Tibial artery (tissue), 4 donors: Measurements from ENCODE around the gene ZFAND5.

Experiments
- DNase-seq, 2 donors: peaks; one replicate each; pipeline ENCODE4 v3.0.0-alpha.2; 2019
- H3K27ac ChIP-seq, 2 donors: fragments of 200-600 bp; sonication (generic) in 1 of 2; 1 replicate in 1 of 2; 2 replicates in 1 of 2; pipeline ENCODE4 v1.5.1; 2018 to 2019; ENCODE audit warnings: mild to moderate bottlenecking in 1 of 2
- H3K27me3 ChIP-seq, 2 donors: fragments of 200-600 bp; sonication (generic) in 1 of 2; one replicate each; pipeline versions ENCODE4 v1.5.1 to v1.6.0; 2016 to 2019
- H3K36me3 ChIP-seq, 3 donors: fragments of 200-600 bp; sonication (generic) in 2 of 3; one replicate each; pipeline ENCODE4 v1.5.1; 2016 to 2019; ENCODE audit warnings: mild to moderate bottlenecking in 2 of 3
- H3K4me1 ChIP-seq, 4 donors: fragments of 200-600 bp; sonication (generic) in 2 of 4; 1 replicate in 3 of 4; 2 replicates in 1 of 4; pipeline ENCODE4 v1.5.1; 2016 to 2019
- H3K4me3 ChIP-seq, 2 donors: fragments of 200-600 bp; sonication (generic) in 1 of 2; 1 replicate in 1 of 2; 2 replicates in 1 of 2; pipeline ENCODE4 v1.5.1; 2018 to 2019; ENCODE audit warnings: mild to moderate bottlenecking in 2 of 2
- H3K9me3 ChIP-seq, 3 donors: fragments of 200-600 bp; sonication (generic) in 1 of 3; one replicate each; pipeline ENCODE4 v1.5.1; 2016 to 2019
- intact Hi-C: fragments of 100-400 bp; cut with DNase I; formaldehyde crosslinking; loops from one replicate; pipeline ENCODE4 v1.15.0; 2023; ENCODE audit warnings: low total_unique reads
- TF ChIP-seq, protein P1 (sequence below), 2 experiments: fragments of 200-600 bp in 1 of 2; fragments of 450-650 bp in 1 of 2; IDR thresholded peaks; one replicate each; pipeline ENCODE4 v1.5.1; 2017 to 2019; ENCODE audit warnings: antibody characterized with exemption in 2 of 2, mild to moderate bottlenecking in 1 of 2, moderate library complexity in 1 of 2

Gene ZFAND5

DNA sequence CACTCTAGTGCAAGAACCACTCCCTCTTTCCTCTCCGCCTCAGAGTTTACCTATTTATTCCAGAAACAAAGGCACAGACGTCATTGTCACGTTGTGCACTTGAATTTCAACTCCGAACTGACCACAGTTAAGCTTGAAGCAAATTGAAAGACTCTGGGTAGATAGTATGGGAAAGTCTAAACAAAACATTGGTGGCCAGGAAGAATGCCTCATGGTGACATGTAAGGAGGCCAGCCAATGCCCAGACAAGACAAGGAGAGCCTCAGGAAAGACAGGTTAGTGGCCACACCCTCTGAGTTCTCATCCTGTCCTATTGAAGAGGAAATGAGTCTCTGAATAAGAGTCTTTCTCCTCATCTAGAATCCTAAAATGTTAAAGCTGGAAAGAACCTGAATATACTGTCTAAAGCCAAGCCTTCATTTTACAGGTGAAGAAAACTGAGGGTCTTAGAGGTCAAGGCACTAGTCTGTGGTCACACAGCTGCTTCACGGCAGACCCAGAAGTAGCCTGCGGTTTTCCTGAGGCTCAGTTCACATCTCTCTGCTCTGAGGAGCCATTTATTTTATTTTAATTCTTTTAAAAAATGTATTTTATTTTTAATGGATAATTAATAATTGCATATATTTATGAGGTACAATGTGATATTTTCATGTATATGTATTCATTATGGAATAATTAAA, 30.2 kb downstream of the ZFAND5 start:
- no peak overlapping the region for H3K4me3 ChIP-seq
- no peak overlapping the region for H3K27ac ChIP-seq
- TF ChIP-seq, protein P1, sequence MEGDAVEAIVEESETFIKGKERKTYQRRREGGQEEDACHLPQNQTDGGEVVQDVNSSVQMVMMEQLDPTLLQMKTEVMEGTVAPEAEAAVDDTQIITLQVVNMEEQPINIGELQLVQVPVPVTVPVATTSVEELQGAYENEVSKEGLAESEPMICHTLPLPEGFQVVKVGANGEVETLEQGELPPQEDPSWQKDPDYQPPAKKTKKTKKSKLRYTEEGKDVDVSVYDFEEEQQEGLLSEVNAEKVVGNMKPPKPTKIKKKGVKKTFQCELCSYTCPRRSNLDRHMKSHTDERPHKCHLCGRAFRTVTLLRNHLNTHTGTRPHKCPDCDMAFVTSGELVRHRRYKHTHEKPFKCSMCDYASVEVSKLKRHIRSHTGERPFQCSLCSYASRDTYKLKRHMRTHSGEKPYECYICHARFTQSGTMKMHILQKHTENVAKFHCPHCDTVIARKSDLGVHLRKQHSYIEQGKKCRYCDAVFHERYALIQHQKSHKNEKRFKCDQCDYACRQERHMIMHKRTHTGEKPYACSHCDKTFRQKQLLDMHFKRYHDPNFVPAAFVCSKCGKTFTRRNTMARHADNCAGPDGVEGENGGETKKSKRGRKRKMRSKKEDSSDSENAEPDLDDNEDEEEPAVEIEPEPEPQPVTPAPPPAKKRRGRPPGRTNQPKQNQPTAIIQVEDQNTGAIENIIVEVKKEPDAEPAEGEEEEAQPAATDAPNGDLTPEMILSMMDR (IDR thresholded peaks at IDR 0.05) = no peak
- no peaks in the 10 kb centered on the region for H3K9me3 ChIP-seq
- no peak for DNase-seq
- H3K27me3 ChIP-seq = no peaks in the 10 kb centered on the region
- intact Hi-C loops = no loop called here
- H3K36me3 ChIP-seq = no peaks in the 10 kb centered on the region
- no peaks in the 10 kb centered on the region for H3K4me1 ChIP-seq

DNA sequence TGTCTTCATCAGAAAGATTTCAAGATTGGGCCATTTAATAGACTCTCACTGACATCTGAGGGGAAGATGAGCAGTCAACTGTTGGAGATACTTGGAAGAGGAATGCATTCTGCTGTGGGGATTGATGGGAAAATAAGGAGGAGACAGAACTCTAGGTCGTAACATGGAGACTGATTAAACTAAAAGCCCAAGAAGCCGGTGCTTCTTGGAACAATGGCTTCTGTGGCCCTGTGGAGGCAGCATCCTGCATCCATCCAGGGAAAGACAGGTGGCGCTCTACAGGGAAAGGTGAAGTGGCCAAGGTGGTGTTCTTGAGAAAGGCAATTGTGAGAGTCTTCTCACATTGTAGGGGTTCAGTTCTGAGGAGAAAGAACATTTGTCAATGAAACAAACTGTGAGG, 31.3 kb downstream of the ZFAND5 start:
- no peaks in the 10 kb centered on the region for H3K27me3 ChIP-seq
- no peaks in the 10 kb centered on the region for H3K36me3 ChIP-seq
- no peak overlapping the region for H3K27ac ChIP-seq
- intact Hi-C loops = no loop called here
- no peak overlapping the region for H3K4me3 ChIP-seq
- TF ChIP-seq, protein P1 (IDR thresholded peaks at IDR 0.05) = no peak
- no peak for DNase-seq
- no peaks in the 10 kb centered on the region for H3K9me3 ChIP-seq
- H3K4me1 ChIP-seq = no peaks in the 10 kb centered on the region

DNA sequence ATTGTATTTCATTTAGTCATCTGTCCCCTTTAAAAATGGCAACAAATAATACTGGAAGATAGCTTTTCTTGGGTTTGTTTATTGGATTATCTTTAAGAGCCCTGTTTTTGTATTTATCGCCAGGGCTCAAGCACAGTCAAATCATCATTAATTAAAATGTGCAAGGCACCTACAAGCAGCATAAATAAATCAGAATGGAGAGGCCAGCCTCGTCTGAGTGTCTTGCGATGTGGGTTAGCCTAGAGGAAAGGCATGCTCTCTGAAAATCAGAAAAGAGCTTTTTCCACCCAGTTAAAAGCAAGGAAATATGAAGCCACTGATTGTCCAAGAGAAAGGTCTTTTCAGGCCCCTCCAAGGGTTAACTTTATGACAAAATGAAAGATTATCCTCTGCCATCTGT, 31.8 kb downstream of the ZFAND5 start:
- no peak overlapping the region for H3K4me3 ChIP-seq
- H3K4me1 ChIP-seq = no peaks in the 10 kb centered on the region
- no peaks in the 10 kb centered on the region for H3K36me3 ChIP-seq
- H3K27me3 ChIP-seq = no peaks in the 10 kb centered on the region
- TF ChIP-seq, protein P1 (IDR thresholded peaks at IDR 0.05) = no peak
- intact Hi-C loops = no loop called here
- no peak for DNase-seq
- H3K27ac ChIP-seq = no peak overlapping the region
- H3K9me3 ChIP-seq = no peaks in the 10 kb centered on the region

GRCh38 chr9:72332351-72332750, 32.7 kb downstream of the ZFAND5 start:
- H3K4me1 ChIP-seq = no peaks in the 10 kb centered on the region
- no peak for DNase-seq
- intact Hi-C loops = no loop called here
- H3K27me3 ChIP-seq = no peaks in the 10 kb centered on the region
- no peaks in the 10 kb centered on the region for H3K36me3 ChIP-seq
- no peak overlapping the region for H3K4me3 ChIP-seq
- no peak overlapping the region for H3K27ac ChIP-seq
- TF ChIP-seq, protein P1 (IDR thresholded peaks at IDR 0.05) = no peak
- H3K9me3 ChIP-seq = no peaks in the 10 kb centered on the region

GRCh38 chr9:72327631-72328030, 37.4 kb downstream of the ZFAND5 start:
- no peaks in the 10 kb centered on the region for H3K27me3 ChIP-seq
- intact Hi-C loops = no loop called here
- H3K9me3 ChIP-seq = no peaks in the 10 kb centered on the region
- H3K4me3 ChIP-seq = no peak overlapping the region
- no peaks in the 10 kb centered on the region for H3K4me1 ChIP-seq
- TF ChIP-seq, protein P1 (IDR thresholded peaks at IDR 0.05) = no peak
- H3K36me3 ChIP-seq = no peaks in the 10 kb centered on the region
- no peak for DNase-seq
- no peak overlapping the region for H3K27ac ChIP-seq

GRCh38 chr9:72326641-72327040, 38.4 kb downstream of the ZFAND5 start:
- H3K4me1 ChIP-seq = no peaks in the 10 kb centered on the region
- intact Hi-C loops = no loop called here

More at GRCh38 chr9:72326641-72327040, 38.4 kb downstream of the ZFAND5 start:
- no peak for DNase-seq
- TF ChIP-seq, protein P1 (IDR thresholded peaks at IDR 0.05) = no peak
- Histone ChIP-seq H3K36me3 (no peaks in the 10 kb centered on the region), H3K9me3 (no peaks in the 10 kb centered on the region), H3K27ac (no peak overlapping the region), H3K4me3 (no peak overlapping the region), H3K27me3 (no peaks in the 10 kb centered on the region)
